Fibroblast of lung (primary cell): ENCODE data around the gene DLG2.
"Not testable (repeated sequence)": the region's sequence is repeated elsewhere in the genome, so short reads cannot be mapped to it uniquely, and the experiment has no call there.

Source experiments
- EZH2 ChIP-seq: IDR thresholded peaks from 2 replicates; pipeline ENCODE4 v1.5.1; 2012; ENCODE audit warnings: low read length, control low read depth, mild to moderate bottlenecking; ENCODE audit errors: missing control alignments
- TF ChIP-seq, protein P1 (sequence below), 2 donors: IDR thresholded peaks in 1 of 2; conservative IDR thresholded peaks in 1 of 2; 1 replicate in 1 of 2; 2 replicates in 1 of 2; pipeline ENCODE4 v1.5.1; 2011 to 2012; ENCODE audit warnings: low read length in 2 of 2, control low read depth in 1 of 2, inconsistent platforms in 1 of 2, low read depth in 1 of 2, mild to moderate bottlenecking in 1 of 2

DNA sequence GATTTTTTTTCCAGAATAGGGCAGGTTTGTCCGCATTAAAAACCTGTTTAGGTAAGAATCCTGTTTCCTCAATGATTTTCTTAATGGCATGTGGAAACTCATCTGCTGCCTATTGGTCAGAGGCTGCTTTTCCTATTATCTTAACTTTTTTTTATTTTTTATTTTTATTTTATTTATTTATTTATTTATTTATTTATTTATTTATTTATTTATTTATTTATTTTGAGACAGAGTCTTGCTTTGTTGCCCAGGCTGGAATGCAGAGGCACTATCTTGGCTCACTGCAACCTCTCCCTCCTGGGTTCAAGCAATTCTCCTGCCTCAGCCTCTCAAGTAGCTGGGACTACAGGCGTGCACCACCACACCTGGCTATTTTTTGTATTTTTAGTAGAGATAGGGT, 389.1 kb downstream of the DLG2 start:
- TF ChIP-seq, protein P1, sequence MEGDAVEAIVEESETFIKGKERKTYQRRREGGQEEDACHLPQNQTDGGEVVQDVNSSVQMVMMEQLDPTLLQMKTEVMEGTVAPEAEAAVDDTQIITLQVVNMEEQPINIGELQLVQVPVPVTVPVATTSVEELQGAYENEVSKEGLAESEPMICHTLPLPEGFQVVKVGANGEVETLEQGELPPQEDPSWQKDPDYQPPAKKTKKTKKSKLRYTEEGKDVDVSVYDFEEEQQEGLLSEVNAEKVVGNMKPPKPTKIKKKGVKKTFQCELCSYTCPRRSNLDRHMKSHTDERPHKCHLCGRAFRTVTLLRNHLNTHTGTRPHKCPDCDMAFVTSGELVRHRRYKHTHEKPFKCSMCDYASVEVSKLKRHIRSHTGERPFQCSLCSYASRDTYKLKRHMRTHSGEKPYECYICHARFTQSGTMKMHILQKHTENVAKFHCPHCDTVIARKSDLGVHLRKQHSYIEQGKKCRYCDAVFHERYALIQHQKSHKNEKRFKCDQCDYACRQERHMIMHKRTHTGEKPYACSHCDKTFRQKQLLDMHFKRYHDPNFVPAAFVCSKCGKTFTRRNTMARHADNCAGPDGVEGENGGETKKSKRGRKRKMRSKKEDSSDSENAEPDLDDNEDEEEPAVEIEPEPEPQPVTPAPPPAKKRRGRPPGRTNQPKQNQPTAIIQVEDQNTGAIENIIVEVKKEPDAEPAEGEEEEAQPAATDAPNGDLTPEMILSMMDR (conservative IDR thresholded peaks at IDR 0.05 in 1 of 2, IDR thresholded peaks at IDR 0.05 in 1 of 2; ENCODE audit: low read depth in 1 of 2, low read length in 2 of 2), result not testable (repeated sequence)
- TF ChIP-seq EZH2, result not testable (repeated sequence)
